IPS DF 19.7 (cell line): ENCODE measurements around the gene SCGB3A1.

Source experiments
- DNase-seq: peaks from one replicate; pipeline ENCODE4 v3.0.0-alpha.2; 2013; ENCODE audit warnings: low read depth, low spot score

SCGB3A1 gene

DNA sequence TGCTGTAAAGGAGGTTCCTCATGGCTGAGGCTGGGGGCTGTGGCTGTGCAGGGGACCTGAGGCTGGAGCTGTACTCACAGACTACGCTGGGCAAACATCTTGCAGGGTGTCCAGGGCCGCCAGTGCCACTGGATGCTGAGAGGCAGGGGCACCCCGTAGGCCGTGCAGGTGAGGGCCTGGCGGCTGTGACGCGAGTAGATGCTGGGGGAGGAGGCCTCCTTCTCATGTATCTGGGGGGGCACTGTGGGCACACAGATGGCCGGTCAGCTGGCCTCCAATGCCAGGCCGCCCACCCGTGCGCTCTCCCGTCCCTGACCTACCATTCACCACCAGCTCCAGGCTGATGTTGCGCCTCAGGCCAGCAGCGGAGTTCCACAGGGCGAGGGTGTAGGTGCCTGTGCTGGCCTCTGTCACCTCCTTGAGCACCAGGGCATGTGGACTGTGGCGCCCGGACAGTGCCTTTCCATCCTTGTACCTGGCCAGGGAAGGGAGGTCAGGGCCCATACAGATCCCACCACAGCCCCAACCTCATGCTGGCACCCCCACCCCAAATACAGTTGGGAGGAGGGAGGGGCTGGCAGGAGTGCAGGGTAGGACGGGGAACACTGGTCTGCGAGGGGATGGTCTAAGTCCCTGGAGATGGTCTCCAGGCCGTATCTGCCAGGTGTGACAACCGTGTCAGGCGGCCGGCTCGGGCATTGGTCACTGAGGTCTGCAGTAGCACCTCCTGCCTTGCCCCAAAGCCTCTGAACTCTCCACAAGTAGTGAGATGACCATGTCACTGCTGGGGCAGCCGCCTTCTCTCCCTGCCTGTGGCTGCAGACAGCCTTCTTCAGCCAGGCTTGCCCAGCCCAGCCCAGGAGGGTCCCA is 34.7 kb upstream of the SCGB3A1 start:
- DNase-seq: no peak

- no peak for DNase-seq
These were observed 34.0 kb upstream of the SCGB3A1 start for GRCh38 chr5:180625125-180625790.

DNA sequence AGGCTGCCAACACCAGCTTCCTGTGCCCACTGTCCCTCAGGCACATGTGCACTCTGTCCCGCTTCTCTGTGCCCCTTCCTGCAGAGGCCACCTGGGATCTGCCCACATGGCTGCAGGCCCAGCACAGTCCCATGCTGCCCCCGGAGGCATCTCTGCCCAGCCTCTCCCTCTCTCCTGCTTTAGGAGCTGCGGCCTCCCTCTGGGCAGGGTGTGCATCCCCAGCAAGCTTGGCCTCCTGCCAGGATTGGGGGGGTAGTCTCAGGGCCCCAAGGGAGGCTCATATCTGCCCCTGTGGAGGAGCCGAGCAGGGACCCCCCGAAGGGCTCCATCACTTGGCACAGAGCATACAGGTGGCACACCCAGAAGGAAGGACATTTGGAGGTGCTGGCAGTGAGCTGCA is 33.3 kb upstream of the SCGB3A1 start:
- no peak for DNase-seq

GRCh38 chr5:180623844-180624243 is 32.5 kb upstream of the SCGB3A1 start:
- no peak for DNase-seq

GRCh38 chr5:180623411-180623834 is 32.1 kb upstream of the SCGB3A1 start:
- DNase-seq: no peak

GRCh38 chr5:180622910-180623309 is 31.6 kb upstream of the SCGB3A1 start:
- no peak for DNase-seq

GRCh38 chr5:180621311-180621710 is 30.0 kb upstream of the SCGB3A1 start:
- no peak for DNase-seq

DNA sequence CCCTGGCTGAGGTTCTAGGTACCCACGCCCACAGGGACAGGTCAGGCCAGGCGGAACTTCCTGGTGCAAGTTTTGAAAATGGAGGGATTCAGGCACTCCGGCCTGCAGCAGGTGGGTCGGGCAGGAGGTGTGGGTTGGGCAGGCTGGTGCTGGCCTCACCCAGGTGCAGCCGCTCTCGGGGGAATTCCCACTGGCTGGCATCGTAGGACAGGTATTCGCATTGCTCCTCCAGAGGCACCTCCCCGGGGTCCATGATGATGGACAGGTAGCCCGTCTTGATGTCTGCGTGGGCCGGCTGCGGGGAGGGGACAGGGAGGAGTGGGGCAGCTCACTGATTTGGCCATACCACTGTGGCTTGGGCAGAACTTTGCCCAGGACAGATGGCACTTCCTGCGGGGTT is 28.7 kb upstream of the SCGB3A1 start:
- no peak for DNase-seq

- no peak for DNase-seq
These were observed 28.2 kb upstream of the SCGB3A1 start for GRCh38 chr5:180619563-180619915.

DNA sequence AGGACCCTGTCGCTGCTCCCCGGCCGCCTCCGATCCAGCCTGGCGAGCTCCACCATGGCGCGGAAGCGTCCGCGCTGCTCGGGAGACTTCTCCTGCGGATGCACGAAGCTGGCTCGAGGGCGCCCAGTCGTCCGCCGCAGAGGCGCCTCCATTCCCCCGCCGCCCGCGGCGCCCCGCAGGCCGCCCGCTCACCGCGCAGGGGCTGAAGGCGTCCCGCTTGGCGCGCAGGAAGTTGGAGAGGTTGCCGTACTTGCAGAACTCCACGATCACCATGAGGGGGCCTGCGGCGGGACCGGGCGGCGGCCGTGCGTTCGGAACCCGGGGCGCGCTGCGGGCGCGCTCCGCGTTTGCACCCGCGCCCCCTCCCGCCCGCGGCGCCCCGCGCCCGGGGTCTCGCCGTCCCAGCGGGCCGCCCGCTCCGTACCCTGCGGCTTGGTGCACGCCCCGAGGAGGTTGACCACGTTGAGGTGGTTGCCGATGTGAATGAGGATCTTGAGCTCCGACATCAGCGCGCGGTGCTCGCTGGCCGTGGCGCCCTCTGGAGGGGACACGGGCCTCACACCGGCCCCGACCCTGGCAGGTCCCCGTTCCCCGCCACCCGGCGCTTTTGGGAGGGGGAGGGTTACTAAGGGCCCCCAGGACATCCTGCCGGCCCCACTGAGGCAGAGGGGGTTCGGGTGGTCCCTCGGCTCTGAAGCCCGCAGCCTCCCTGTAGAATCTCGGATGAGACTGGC is 27.7 kb upstream of the SCGB3A1 start:
- no peak for DNase-seq

- no peak for DNase-seq
These were observed 27.2 kb upstream of the SCGB3A1 start for GRCh38 chr5:180618487-180618828.

DNA sequence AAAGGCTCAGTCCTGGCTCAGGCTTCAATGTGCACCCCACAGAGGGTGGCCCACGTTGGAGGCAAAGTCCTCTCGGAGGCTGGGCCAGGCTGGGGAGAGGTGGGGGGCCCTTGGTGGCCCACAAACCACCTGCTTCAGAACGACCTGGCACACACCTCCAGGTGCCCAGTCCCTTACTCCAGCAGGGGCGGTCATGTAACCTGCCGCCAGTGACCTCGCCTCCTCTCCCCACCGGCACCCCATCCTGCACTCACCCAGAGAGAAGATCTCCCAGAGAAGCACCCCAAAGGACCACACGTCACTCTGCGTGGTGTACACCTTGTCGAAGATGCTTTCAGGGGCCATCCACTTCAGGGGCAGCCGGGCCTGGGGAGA is 22.5 kb upstream of the SCGB3A1 start:
- DNase-seq: no peak

DNA sequence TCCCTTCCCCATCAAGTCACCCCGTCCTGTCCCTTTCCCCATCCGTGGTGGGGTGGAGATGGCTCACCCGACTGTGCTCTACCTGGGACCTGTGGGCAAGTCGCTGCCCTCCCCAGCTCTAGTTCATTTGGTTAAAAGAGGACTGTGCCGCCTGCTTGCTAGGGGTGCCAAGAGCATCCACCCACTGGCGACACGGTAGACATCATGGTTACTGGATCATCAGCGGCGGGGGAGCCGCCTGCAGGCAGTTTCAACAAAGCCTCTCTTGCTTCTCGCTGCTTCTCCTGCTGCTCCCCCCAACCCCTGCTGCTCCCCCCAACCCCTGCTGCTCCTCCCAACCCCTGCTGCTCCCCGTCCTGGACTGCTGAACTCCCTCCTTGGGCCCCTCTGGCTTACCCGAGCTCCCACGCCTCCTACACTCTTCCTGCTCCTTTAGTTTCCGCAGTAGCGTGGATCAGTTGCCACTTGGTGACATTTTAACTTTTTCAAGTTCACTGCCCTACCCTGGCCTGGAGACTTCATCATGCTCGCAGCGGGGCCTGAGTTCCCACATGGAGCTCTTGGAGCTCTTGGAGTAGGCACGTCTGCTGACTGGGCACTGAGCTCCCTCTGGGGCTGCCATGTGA is 22.0 kb upstream of the SCGB3A1 start:
- no peak for DNase-seq

DNA sequence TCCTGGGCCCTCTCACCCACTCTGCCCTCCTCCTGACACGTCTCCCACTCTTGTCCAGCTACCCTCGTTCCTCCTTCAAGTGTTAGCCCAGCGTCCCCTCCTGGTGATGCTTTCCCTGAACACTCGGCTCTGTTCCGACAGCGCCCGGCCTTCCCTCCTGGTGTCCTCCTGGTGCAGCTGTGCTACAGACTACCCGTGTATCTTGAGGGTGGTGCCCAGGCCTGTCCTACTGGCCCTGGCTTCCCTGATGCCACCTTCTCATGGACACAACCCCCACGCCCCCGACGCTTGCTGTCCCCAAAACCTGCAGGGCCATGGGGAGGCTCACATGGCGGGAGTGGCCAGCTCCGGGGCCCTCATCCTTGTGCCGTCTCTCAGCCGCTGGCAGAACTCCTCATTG is 21.4 kb upstream of the SCGB3A1 start:
- DNase-seq: no peak

GRCh38 chr5:180611140-180611850 is 20.0 kb upstream of the SCGB3A1 start:
- DNase-seq: no peak

- no peak for DNase-seq
These were observed 18.7 kb upstream of the SCGB3A1 start for GRCh38 chr5:180609817-180610550.

DNA sequence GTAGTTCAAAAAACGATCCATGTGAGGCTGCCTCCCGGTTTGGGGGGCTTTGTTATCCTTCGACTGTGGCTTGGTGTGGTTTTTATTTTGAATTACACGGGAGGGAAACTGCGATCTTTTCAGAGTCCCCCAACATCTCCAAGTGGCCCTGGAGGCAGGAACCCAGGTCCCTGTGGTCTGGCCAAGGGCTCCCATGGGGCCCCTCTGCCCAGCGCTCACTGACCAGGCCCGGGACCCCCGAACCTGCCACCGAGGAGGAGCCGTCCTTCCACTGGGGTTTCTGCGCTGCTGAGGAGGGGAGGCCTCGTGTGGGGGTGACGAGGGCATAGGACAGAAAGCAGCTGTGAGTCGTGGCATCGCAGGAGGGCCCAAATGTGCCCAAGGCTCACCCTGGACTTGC is 18.1 kb upstream of the SCGB3A1 start:
- no peak for DNase-seq

DNA sequence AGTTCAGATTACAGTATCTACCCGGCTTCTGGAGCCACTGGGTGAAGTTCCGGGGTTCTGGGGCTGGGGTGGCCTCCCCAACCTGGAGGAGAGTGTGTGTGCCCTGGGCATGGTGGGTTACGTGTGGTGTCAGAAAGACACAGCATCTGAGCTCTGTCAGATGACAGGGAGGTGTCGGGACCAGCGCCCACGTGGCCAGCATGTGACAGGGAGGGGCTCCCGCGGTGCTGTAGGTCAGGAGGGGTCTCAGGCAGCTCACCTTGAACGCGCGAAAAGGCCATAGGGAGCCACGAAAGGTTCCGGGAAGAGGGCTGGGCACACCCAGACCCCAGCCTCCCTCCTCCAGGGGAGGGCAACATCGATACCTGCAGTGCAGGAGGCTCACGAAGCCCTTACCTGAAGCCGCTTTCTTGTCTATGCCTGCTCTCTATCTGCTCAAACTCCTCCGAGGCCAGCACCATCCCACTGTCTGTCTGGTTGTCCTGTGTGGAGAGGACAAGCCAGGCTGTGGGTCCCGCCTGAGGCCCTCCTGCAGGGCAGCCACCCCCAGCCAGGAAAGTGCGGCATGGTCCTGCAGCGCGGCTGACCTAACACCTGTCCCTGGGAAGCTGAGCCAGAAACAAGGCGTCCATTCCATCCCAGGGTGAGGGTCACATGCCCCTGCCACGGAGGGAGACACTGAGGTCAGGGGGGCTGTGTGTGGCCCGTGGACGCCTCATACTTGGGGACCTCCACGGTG is 17.4 kb upstream of the SCGB3A1 start:
- DNase-seq: no peak

- no peak for DNase-seq
These were observed 16.7 kb upstream of the SCGB3A1 start for GRCh38 chr5:180607861-180608571.
